H1 (cell line): Measurements from ENCODE around the gene UPK3B. TPM values are rescaled to one million over a fixed set of nuclear protein-coding genes. Genes with fewer than 3 reads are reported as not detected.
"Not testable (repeated sequence)": the region's sequence is repeated elsewhere in the genome, so short reads cannot be mapped to it uniquely, and the experiment has no call there.

Source experiments
- CTCF ChIA-PET: fragments of 300-600 bp; sonication (Branson Sonifier 250); formaldehyde crosslinking; loops from one replicate; lab custom pipeline; 2021; ENCODE audit not compliant: partially characterized antibody; lab: Charles Lee
- POLR2A ChIA-PET: fragments of 300-600 bp; sonication (Branson Sonifier 250); formaldehyde crosslinking; loops from one replicate; lab custom pipeline; 2021; ENCODE audit warnings: inconsistent platforms; ENCODE audit not compliant: partially characterized antibody; lab: Charles Lee
- DNase-seq, 2 experiments: peaks; one replicate each; pipeline versions ENCODE4 v3.0.0 to v3.0.0-alpha.2; 2010 to 2022; ENCODE audit warnings: low spot score in 2 of 2, low read depth in 1 of 2, mixed read lengths in 1 of 2
- FAIRE-seq: peaks from 2 replicates; lab custom pipeline; 2011; peaks lifted over from hg19 to GRCh38; lab: Jason Lieb, UNC
- H2AFZ ChIP-seq: 2 replicates; pipeline ENCODE4 v1.8.1; 2012; ENCODE audit warnings: low read length, inconsistent platforms
- H2AK5ac ChIP-seq: 2 replicates; pipeline ENCODE4 v1.6.1; 2013; ENCODE audit warnings: low read depth, low read length
- H2BK120ac ChIP-seq: replicated peaks from 2 replicates; pipeline ENCODE3; 2013; ENCODE audit warnings: low read depth, low read length, inconsistent platforms
- H2BK12ac ChIP-seq: 2 replicates; pipeline ENCODE4 v1.6.1; 2013; ENCODE audit warnings: low read depth, low read length
- H2BK15ac ChIP-seq: 2 replicates; pipeline ENCODE4 v1.6.1; 2013; ENCODE audit warnings: low read length
- H2BK20ac ChIP-seq: 2 replicates; pipeline ENCODE4 v1.6.1; 2013; ENCODE audit warnings: low read length
- H2BK5ac ChIP-seq: 2 replicates; pipeline ENCODE4 v1.6.1; 2013; ENCODE audit warnings: low read depth, low read length
- H3K14ac ChIP-seq: 2 replicates; pipeline ENCODE4 v1.6.1; 2013; ENCODE audit warnings: inconsistent platforms; ENCODE audit not compliant: insufficient read length
- H3K18ac ChIP-seq: 2 replicates; pipeline ENCODE4 v1.6.1; 2013; ENCODE audit warnings: low read length; ENCODE audit errors: extremely low read depth
- H3K23ac ChIP-seq: 2 replicates; pipeline ENCODE4 v1.6.1; 2013; ENCODE audit warnings: inconsistent platforms; ENCODE audit not compliant: insufficient read length
- H3K23me2 ChIP-seq: 2 replicates; pipeline ENCODE4 v1.6.1; 2013; ENCODE audit warnings: low read depth, low read length
- H3K27ac ChIP-seq: 2 replicates; pipeline ENCODE4 v1.6.1; 2011; ENCODE audit warnings: low read depth, low read length, inconsistent platforms
- H3K27me3 ChIP-seq, 4 experiments: replicated peaks in 1 of 4; 1 replicate in 1 of 4; 2 replicates in 3 of 4; pipeline versions ENCODE4 v1.6.1 to v1.8.1; 2011 to 2013; ENCODE audit warnings: low read length in 3 of 4, mild to moderate bottlenecking in 3 of 4, inconsistent platforms in 2 of 4, mixed read lengths in 2 of 4, moderate library complexity in 1 of 4; ENCODE audit not compliant: control insufficient read depth in 3 of 4, insufficient read depth in 3 of 4; ENCODE audit errors: extremely low read depth in 1 of 4
- H3K36me3 ChIP-seq, 4 experiments: 2 replicates each; pipeline versions ENCODE4 v1.6.1 to v1.8.1; 2011 to 2013; ENCODE audit warnings: mild to moderate bottlenecking in 4 of 4, low read length in 3 of 4, moderate library complexity in 2 of 4, control low read depth in 1 of 4, inconsistent platforms in 1 of 4; ENCODE audit not compliant: insufficient read depth in 4 of 4, control insufficient read depth in 2 of 4
- H3K4ac ChIP-seq: replicated peaks from 2 replicates; pipeline ENCODE3; 2013; ENCODE audit warnings: low read length, low read depth, mixed read lengths, inconsistent platforms; ENCODE audit not compliant: insufficient read length
- H3K4me1 ChIP-seq, 4 experiments: replicated peaks in 1 of 4; 1 replicate in 1 of 4; 2 replicates in 3 of 4; pipeline versions ENCODE4 v1.6.1 to v1.8.1; 2011 to 2013; ENCODE audit warnings: low read length in 3 of 4, inconsistent platforms in 2 of 4, mixed read lengths in 1 of 4; ENCODE audit not compliant: insufficient read depth in 4 of 4, control insufficient read depth in 3 of 4
- H3K4me2 ChIP-seq, 2 experiments: 2 replicates each; pipeline versions ENCODE4 v1.6.1 to v1.8.1; 2011 to 2013; ENCODE audit warnings: low read depth in 2 of 2, low read length in 2 of 2, control low read depth in 1 of 2, inconsistent platforms in 1 of 2, mild to moderate bottlenecking in 1 of 2; ENCODE audit not compliant: insufficient read depth in 1 of 2
- H3K4me3 ChIP-seq, 4 experiments: fragments of 200-600, 300-600 bp in 1 of 4; sonication (generic), shearing (Covaris generic), sonication (Bioruptor Twin) in 1 of 4; 2 replicates each; pipeline versions ENCODE4 v1.5.1 to v1.8.1; 2011 to 2016; ENCODE audit warnings: low read length in 4 of 4, low read depth in 3 of 4, control low read depth in 2 of 4, inconsistent platforms in 2 of 4, mild to moderate bottlenecking in 2 of 4, mixed read lengths in 1 of 4, moderate library complexity in 1 of 4; ENCODE audit not compliant: insufficient read depth in 2 of 4; ENCODE audit errors: extremely low read depth in 1 of 4
- H3K56ac ChIP-seq: replicated peaks from 2 replicates; pipeline ENCODE3; 2013; ENCODE audit warnings: low read depth, mild to moderate bottlenecking, mixed read lengths, low read length, inconsistent platforms; ENCODE audit not compliant: insufficient read length
- H3K79me1 ChIP-seq: 2 replicates; pipeline ENCODE4 v1.6.1; 2013; ENCODE audit warnings: low read depth, low read length, control low read depth
- H3K79me2 ChIP-seq, 2 experiments: 2 replicates each; pipeline versions ENCODE4 v1.6.1 to v1.8.1; 2012 to 2013; ENCODE audit warnings: low read length in 2 of 2, mild to moderate bottlenecking in 2 of 2, inconsistent platforms in 1 of 2; ENCODE audit not compliant: insufficient read depth in 2 of 2, control insufficient read depth in 1 of 2
- H3K9ac ChIP-seq, 4 experiments: replicated peaks in 1 of 4; 1 replicate in 1 of 4; 2 replicates in 3 of 4; pipeline versions ENCODE4 v1.6.1 to v1.8.1; 2011 to 2013; ENCODE audit warnings: low read depth in 3 of 4, low read length in 3 of 4, control low read depth in 2 of 4, mild to moderate bottlenecking in 2 of 4, moderate library complexity in 2 of 4, inconsistent platforms in 1 of 4; ENCODE audit errors: extremely low read depth in 1 of 4
- H3K9me3 ChIP-seq, 2 experiments: 2 replicates each; pipeline versions ENCODE4 v1.6.1 to v1.8.1; 2012 to 2013; ENCODE audit warnings: mild to moderate bottlenecking in 2 of 2, moderate library complexity in 2 of 2, control low read depth in 1 of 2, inconsistent platforms in 1 of 2, low read depth in 1 of 2, low read length in 1 of 2, mixed read lengths in 1 of 2; ENCODE audit not compliant: insufficient read depth in 2 of 2
- H4K20me1 ChIP-seq, 2 experiments: replicated peaks in 1 of 2; 2 replicates each; pipeline versions ENCODE3 to v1.8.1; 2011 to 2013; ENCODE audit warnings: inconsistent platforms in 2 of 2, low read length in 2 of 2, mild to moderate bottlenecking in 1 of 2; ENCODE audit not compliant: insufficient read depth in 2 of 2, control insufficient read depth in 1 of 2
- H4K5ac ChIP-seq: 2 replicates; pipeline ENCODE4 v1.6.1; 2013; ENCODE audit warnings: low read length, low read depth, mixed read lengths, inconsistent platforms; ENCODE audit not compliant: insufficient read length
- H4K8ac ChIP-seq: 2 replicates; pipeline ENCODE4 v1.8.0; 2013; ENCODE audit warnings: mild to moderate bottlenecking, moderate library complexity, low read length, inconsistent platforms; ENCODE audit not compliant: insufficient read depth; ENCODE audit errors: extremely low read depth
- H4K91ac ChIP-seq: replicated peaks from 2 replicates; pipeline ENCODE3; 2013; ENCODE audit warnings: low read length, mixed read lengths, inconsistent platforms; ENCODE audit not compliant: insufficient read length
- WGBS, 2 experiments: shearing (Covaris generic) in 1 of 2; methylation state at CpG; one replicate each; pipeline versions ENCODE4 v1.1.6 to v1.1.7; 2013 to 2015; ENCODE audit warnings: low lambda C conversion rate in 2 of 2, mixed read lengths in 2 of 2, inconsistent platforms in 1 of 2, low coverage in 1 of 2, missing lambda C conversion rate in 1 of 2; ENCODE audit not compliant: insufficient replicate concordance in 2 of 2, insufficient coverage in 1 of 2, insufficient read length in 1 of 2; ENCODE audit errors: extremely low coverage in 1 of 2, missing lambda C conversion rate in 1 of 2; 5-methylcytosine and 5-hydroxymethylcytosine counted together
- polyA plus RNA-seq, 7 experiments: library from polyadenylated mRNA; depleted of rRNA in 3 of 7; stranded (reverse) in 5 of 7; unstranded in 2 of 7; fragments of >200 nt in 5 of 7; fragments of 200-250 nt in 2 of 7; gene quantifications; 1 replicate in 5 of 7; 2 replicates in 1 of 7; 4 replicates in 1 of 7; pipeline versions ENCODE4 v1.2.1 to v1.2.3, GENCODE V29; 2011 to 2013; ENCODE audit warnings: missing spikeins in 2 of 7, mixed read lengths in 2 of 7
- total RNA-seq: library from RNA; stranded (reverse); fragmentation: NEBNext Ultra II Directional; extraction: Animal tissue kit (Norgen Biotek cat#: 25700); gene quantifications from 2 replicates; pipeline ENCODE4 v1.2.1, GENCODE V29; 2021

UPK3B gene
- total and polyA plus RNA-seq, 2 of the 8 experiments (the other 6 are each of a cell fraction or from before 2014, with no cell fraction given): 5.9 to 20.6 TPM

- H4K20me1 ChIP-seq, H3K4me3 ChIP-seq, H3K9me3 ChIP-seq, H3K79me2 ChIP-seq, H3K36me3 ChIP-seq, H2BK20ac ChIP-seq, H3K27ac ChIP-seq, H3K4me2 ChIP-seq, H2BK5ac ChIP-seq, H3K14ac ChIP-seq, H4K91ac ChIP-seq, H2AK5ac ChIP-seq, H2AFZ ChIP-seq, H4K5ac ChIP-seq, H3K9ac ChIP-seq, H2BK120ac ChIP-seq, H3K4ac ChIP-seq, H3K79me1 ChIP-seq, FAIRE-seq, DNase-seq, H3K18ac ChIP-seq, H3K23me2 ChIP-seq, POLR2A ChIA-PET, H2BK12ac ChIP-seq, H4K8ac ChIP-seq, H3K56ac ChIP-seq, H3K27me3 ChIP-seq, H2BK15ac ChIP-seq, H3K23ac ChIP-seq: not testable (repeated sequence)
- CTCF ChIA-PET: interaction anchor here (1.1 to 1.5 kb wide), 2 partner anchors 88 to 175 kb away, joined by 3 to 4 read pairs; no protein-coding TSS in a partner anchor
- peaks cover 0 to 17% (median 11%) of the 10 kb centered on the region in 4 experiments; a peak in 6 of 7 replicates for H3K4me1 ChIP-seq
- WGBS, 2 experiments: 83% methylated on average over 6 of the region's 31 CpGs; no CpG with 5 or more reads in 1 of the 2 experiments
Observed at GRCh38 chr7:76511911-76512885, 1.8 kb downstream of the UPK3B start.
